Measurements from ENCODE around the gene BIRC5. TPM values are rescaled to one million over a fixed set of nuclear protein-coding genes. Genes with fewer than 3 reads are reported as not detected.
"Not testable (repeated sequence)": the region's sequence is repeated elsewhere in the genome, so short reads cannot be mapped to it uniquely, and the experiment has no call there.

BIRC5 gene
- total RNA-seq, 1 donor from 2014 or later: 1.1 TPM

DNA sequence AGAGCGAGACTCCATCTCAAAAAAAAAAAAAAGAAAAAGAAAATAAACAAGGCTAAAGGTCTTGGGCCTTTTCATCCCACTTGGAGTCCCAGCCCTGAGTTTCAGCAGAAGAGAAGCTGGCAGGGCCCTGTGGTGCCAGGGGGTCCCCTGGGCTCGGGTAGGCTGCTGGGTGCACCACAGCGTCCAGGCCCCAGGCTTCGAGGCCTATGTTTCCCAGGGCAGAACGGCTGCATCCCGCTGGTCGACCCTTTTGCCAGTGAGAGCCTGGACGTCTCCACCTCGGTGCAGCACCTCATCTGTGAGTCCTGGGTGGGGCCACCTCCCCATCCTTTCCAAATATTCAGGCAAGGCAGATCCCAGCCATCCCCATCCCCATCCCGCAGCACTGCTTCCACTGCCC, 19.6 kb downstream of the BIRC5 start:
- TF ChIP-seq, protein P1, sequence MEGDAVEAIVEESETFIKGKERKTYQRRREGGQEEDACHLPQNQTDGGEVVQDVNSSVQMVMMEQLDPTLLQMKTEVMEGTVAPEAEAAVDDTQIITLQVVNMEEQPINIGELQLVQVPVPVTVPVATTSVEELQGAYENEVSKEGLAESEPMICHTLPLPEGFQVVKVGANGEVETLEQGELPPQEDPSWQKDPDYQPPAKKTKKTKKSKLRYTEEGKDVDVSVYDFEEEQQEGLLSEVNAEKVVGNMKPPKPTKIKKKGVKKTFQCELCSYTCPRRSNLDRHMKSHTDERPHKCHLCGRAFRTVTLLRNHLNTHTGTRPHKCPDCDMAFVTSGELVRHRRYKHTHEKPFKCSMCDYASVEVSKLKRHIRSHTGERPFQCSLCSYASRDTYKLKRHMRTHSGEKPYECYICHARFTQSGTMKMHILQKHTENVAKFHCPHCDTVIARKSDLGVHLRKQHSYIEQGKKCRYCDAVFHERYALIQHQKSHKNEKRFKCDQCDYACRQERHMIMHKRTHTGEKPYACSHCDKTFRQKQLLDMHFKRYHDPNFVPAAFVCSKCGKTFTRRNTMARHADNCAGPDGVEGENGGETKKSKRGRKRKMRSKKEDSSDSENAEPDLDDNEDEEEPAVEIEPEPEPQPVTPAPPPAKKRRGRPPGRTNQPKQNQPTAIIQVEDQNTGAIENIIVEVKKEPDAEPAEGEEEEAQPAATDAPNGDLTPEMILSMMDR (IDR thresholded peaks at IDR 0.05): no peak
- no peaks in the 10 kb centered on the region for H3K9me3 ChIP-seq
- H3K27me3 ChIP-seq: peaks cover 34% of the 10 kb centered on the region
- no peaks in the 10 kb centered on the region for H3K4me1 ChIP-seq
- no peaks in the 10 kb centered on the region for H3K36me3 ChIP-seq
- H3K4me3 ChIP-seq: no peak overlapping the region
- ATAC-seq: no peak
- H3K27ac ChIP-seq: no peak overlapping the region
- DNase-seq: no peak
- intact Hi-C loops (cut with DNase I): no loop called here

- DNase-seq: no peak
- Histone ChIP-seq H3K27me3 (peaks cover 34% of the 10 kb centered on the region), H3K9me3 (no peaks in the 10 kb centered on the region), H3K36me3 (no peaks in the 10 kb centered on the region), H3K4me1 (no peaks in the 10 kb centered on the region), H3K27ac (no peak overlapping the region), H3K4me3 (no peak overlapping the region)
- TF ChIP-seq, protein P1 (IDR thresholded peaks at IDR 0.05): no peak
- intact Hi-C loops (cut with DNase I): no loop called here
- no peak for ATAC-seq
Measured at GRCh38 chr17:78234261-78234865, 20.3 kb downstream of the BIRC5 start.

DNA sequence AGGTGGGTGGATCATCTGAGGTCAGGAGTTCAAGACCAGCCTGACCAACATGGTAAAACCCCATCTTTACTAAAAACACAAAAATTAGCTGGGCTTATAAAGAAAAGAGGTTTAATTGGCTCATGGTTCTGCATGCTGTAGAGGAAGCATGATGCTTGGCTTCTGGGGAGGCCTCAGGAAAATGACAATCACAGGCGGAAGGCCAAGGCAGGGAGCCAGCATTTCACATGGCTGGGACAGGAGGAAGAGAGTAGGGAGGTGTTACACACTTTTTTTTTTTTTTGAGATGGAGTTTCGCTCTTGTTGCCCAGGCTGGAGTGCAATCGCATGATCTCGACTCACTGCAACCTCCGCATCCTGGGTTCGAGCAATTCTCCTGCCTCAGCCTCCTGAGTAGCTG, 21.0 kb downstream of the BIRC5 start:
- ATAC-seq; H3K27ac ChIP-seq; H3K4me1 ChIP-seq; DNase-seq; H3K4me3 ChIP-seq; H3K9me3 ChIP-seq; H3K36me3 ChIP-seq; intact Hi-C loops (cut with DNase I): not testable (repeated sequence)
- peaks cover 30% of the 10 kb centered on the region for H3K27me3 ChIP-seq

DNA sequence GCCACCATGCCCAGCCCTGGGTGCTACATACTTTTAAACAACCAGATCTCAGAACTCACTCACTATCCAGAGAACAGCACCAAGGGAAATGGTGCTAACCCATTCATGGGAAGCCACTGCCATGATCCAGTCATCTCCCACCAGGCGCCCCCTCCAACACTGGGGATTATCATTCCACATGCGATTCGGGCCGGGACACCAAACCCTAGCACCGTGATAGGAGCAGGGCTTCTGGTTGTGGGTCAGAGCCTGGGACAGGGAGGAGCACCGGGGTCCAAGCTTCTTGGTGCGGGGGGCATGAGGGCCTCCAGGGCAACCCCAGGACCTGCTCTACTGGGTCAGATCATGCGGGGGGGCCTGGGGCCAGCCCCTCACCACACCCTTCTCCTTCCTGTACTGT, 21.8 kb downstream of the BIRC5 start:
- peaks cover 21% of the 10 kb centered on the region for H3K27me3 ChIP-seq
- intact Hi-C loops (cut with DNase I): no loop called here
- no peaks in the 10 kb centered on the region for H3K9me3 ChIP-seq
- ATAC-seq (no peak), DNase-seq (no peak)
- H3K36me3 ChIP-seq: no peaks in the 10 kb centered on the region
- H3K4me3 ChIP-seq: no peak overlapping the region
- TF ChIP-seq, protein P1 (IDR thresholded peaks at IDR 0.05): no peak
- no peak overlapping the region for H3K27ac ChIP-seq
- no peaks in the 10 kb centered on the region for H3K4me1 ChIP-seq

GRCh38 chr17:78236362-78237127, 22.5 kb downstream of the BIRC5 start:
- no peaks in the 10 kb centered on the region for H3K9me3 ChIP-seq
- H3K27me3 ChIP-seq: peaks cover 15% of the 10 kb centered on the region
- intact Hi-C loops (cut with DNase I): no loop called here
- TF ChIP-seq, protein P1 (IDR thresholded peaks at IDR 0.05): no peak
- no peaks in the 10 kb centered on the region for H3K36me3 ChIP-seq
- DNase-seq: no peak
- no peak overlapping the region for H3K27ac ChIP-seq
- no peak for ATAC-seq
- H3K4me1 ChIP-seq: no peaks in the 10 kb centered on the region
- no peak overlapping the region for H3K4me3 ChIP-seq

DNA sequence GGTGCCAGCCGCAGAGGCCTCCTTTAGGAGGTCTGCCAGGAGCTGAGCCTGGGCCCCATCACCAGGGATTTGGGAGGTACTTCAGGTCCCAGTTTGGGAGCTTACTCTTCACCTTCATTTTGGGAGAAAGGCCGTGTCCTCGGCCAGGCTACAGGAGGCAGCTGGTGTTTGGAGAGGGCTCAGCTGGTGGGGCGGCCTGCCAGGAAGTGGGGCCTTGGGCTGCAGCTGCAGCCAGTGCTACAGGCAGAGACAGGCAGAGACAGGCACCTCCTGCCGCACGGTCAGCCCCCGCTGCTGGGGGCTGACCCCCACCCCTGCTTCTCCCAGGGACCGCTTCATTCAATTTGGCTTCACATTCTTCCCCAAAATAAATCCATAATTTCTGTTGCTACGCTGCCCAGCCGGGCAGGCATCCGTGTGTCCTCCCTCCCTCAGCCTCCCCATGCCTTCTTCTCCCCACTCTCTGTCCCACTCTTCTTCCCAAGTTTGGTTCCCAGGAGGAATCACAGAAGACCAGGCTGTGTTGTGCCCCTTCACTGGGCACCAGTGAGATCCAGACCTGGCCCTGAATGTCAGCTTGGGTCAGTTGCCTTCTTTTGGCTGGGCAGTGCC, 23.5 kb downstream of the BIRC5 start:
- H3K9me3 ChIP-seq: no peaks in the 10 kb centered on the region
- TF ChIP-seq, protein P1 (IDR thresholded peaks at IDR 0.05): no peak
- intact Hi-C loops (cut with DNase I): no loop called here
- no peak overlapping the region for H3K4me3 ChIP-seq
- ATAC-seq (no peak), DNase-seq (peak; percentile 66)
- no peaks in the 10 kb centered on the region for H3K36me3 ChIP-seq
- H3K27ac ChIP-seq: no peak overlapping the region
- peaks cover 7% of the 10 kb centered on the region for H3K27me3 ChIP-seq
- H3K4me1 ChIP-seq: no peaks in the 10 kb centered on the region

All from upper lobe of right lung (tissue), 1 donor.